Measurements from ENCODE around the gene EEF1G.
"Not testable (repeated sequence)": the region's sequence is repeated elsewhere in the genome, so short reads cannot be mapped to it uniquely, and the experiment has no call there.

The EEF1G gene

GRCh38 chr11:62575837-62576236 lies 2.1 kb upstream of the EEF1G start:
- DNase-seq, result no peak

GRCh38 chr11:62575156-62575555 lies 1.5 kb upstream of the EEF1G start:
- no peak for DNase-seq

- DNase-seq, result peak; percentile 64
Measured at GRCh38 chr11:62574363-62575071, 826 bp upstream of the EEF1G start.

GRCh38 chr11:62573006-62573591 lies 592 bp downstream of the EEF1G start:
- peak; percentile 52 for DNase-seq

- no peak for DNase-seq
Measured at GRCh38 chr11:62572431-62572830, 1.3 kb downstream of the EEF1G start.

- DNase-seq, result not testable (repeated sequence)
Measured at GRCh38 chr11:62571493-62571892, 2.2 kb downstream of the EEF1G start.

- DNase-seq, result not testable (repeated sequence)
Measured at GRCh38 chr11:62570903-62571302, 2.8 kb downstream of the EEF1G start.

- no peak for DNase-seq
Measured at GRCh38 chr11:62569611-62570010, 4.1 kb downstream of the EEF1G start.

GRCh38 chr11:62567018-62567633 lies 6.6 kb downstream of the EEF1G start:
- DNase-seq, result no peak

GRCh38 chr11:62566247-62566646 lies 7.4 kb downstream of the EEF1G start:
- DNase-seq, result no peak

- no peak for DNase-seq
Measured at GRCh38 chr11:62565100-62565802, 8.4 kb downstream of the EEF1G start.

GRCh38 chr11:62561677-62562230 lies 11.9 kb downstream of the EEF1G start:
- DNase-seq, result not testable (repeated sequence)

GRCh38 chr11:62560566-62561103 lies 13.1 kb downstream of the EEF1G start:
- DNase-seq, result peak; percentile 39

- not testable (repeated sequence) for DNase-seq
Measured at GRCh38 chr11:62559626-62560025, 14.1 kb downstream of the EEF1G start.

- DNase-seq, result no peak
Measured at GRCh38 chr11:62559204-62559603, 14.5 kb downstream of the EEF1G start.

GRCh38 chr11:62558669-62559068 lies 15.0 kb downstream of the EEF1G start:
- DNase-seq, result no peak

- no peak for DNase-seq
Measured at GRCh38 chr11:62556875-62557631, 16.6 kb downstream of the EEF1G start.

- DNase-seq, result no peak
Measured at GRCh38 chr11:62556108-62556874, 17.4 kb downstream of the EEF1G start.

GRCh38 chr11:62555464-62556107 lies 18.1 kb downstream of the EEF1G start:
- no peak for DNase-seq

- DNase-seq, result no peak
Measured at GRCh38 chr11:62554387-62555167, 19.1 kb downstream of the EEF1G start.
